Right cardiac atrium (tissue), 5 donors: Measurements from ENCODE around the gene CCDC106. TPM values are rescaled to one million over a fixed set of nuclear protein-coding genes. Genes with fewer than 3 reads are reported as not detected.

Experiments
- ATAC-seq, 2 donors: fragments of 200-7000 bp; cut with Tn5 transposase; one replicate each; pipeline versions ENCODE4 v1.8.0 to v1.9.1; 2020; ENCODE audit warnings: moderate library complexity in 2 of 2, mild to moderate bottlenecking in 1 of 2
- DNase-seq, 3 donors: peaks; one replicate each; pipeline ENCODE4 v3.0.0-alpha.2; 2020
- H3K27ac ChIP-seq: one replicate; pipeline ENCODE4 v1.5.1; 2013; ENCODE audit warnings: mild to moderate bottlenecking, low read length, control low read depth, moderate library complexity
- H3K27me3 ChIP-seq: one replicate; pipeline ENCODE4 v1.6.1; 2013; ENCODE audit not compliant: control insufficient read depth, insufficient read depth
- H3K4me1 ChIP-seq: one replicate; pipeline ENCODE4 v1.6.1; 2013; ENCODE audit warnings: low read length; ENCODE audit not compliant: control insufficient read depth, insufficient read depth
- H3K4me3 ChIP-seq: one replicate; pipeline ENCODE4 v1.5.1; 2013; ENCODE audit warnings: low read length, control low read depth
- H3K9me3 ChIP-seq: one replicate; pipeline ENCODE4 v1.6.1; 2013; ENCODE audit warnings: low read length; ENCODE audit not compliant: control insufficient read depth
- WGBS: extraction: QIAGEN DNeasy Blood & Tissue Kit; methylation state at CpG from one replicate; pipeline ENCODE4 v1.1.7; 2013; 5-methylcytosine and 5-hydroxymethylcytosine counted together
- intact Hi-C, 4 donors: fragments of 100-400 bp; cut with DNase I; formaldehyde crosslinking; loops; one replicate each; pipeline versions ENCODE4 v1.11.0 to v1.14.0; 2022 to 2023
- long read RNA-seq, 4 donors: library from polyadenylated mRNA; unstranded; transcript quantifications; one replicate each; pipeline ENCODE4 v2.0.0, GENCODE V29; 2020 to 2021
- polyA plus RNA-seq: library from polyadenylated mRNA; stranded (reverse); fragments of 200-250 nt; gene quantifications from one replicate; pipeline ENCODE4 v1.2.3, GENCODE V29; 2013
- total RNA-seq, 4 donors: library from RNA; stranded (reverse); fragmentation: NEBNext Ultra II Directional; extraction: Animal tissue kit (Norgen Biotek cat#: 25700); gene quantifications; one replicate each; pipeline ENCODE4 v1.2.1, GENCODE V29; 2021
- donor health status: healthy with polysubstance abuse.
- donor health status: DM: no; HTN: yes; CAD: no.
- donor health status: DM: no; HTN: no; CAD: no.
- donor health status: DM: no; HTN: yes; CAD: no; lungs with severe emphysema.
- donor health status: DM: yes; HTN: yes; CAD: no.

Gene CCDC106
- total RNA-seq (10 to 100 TPM; 23.6 to 26.6 (median 24.3) TPM), polyA plus RNA-seq (30.4 TPM)
- long read RNA-seq, donor 1, transcript CCDC106-201 (6 exons, 1,546 nt): minor isoform, 11 of 49 reads
- long read RNA-seq, donor 1, transcript CCDC106-202 (5 exons, 2,162 nt): major isoform, 27 of 49 reads
- long read RNA-seq, donor 1, partial matches to known transcripts: 4 of 49 reads
- long read RNA-seq, donor 1, other reads (novel, unspliced or antisense): 3 of 49 reads
- long read RNA-seq, donor 2, transcript CCDC106-202 (5 exons, 2,162 nt): major isoform, 21 of 38 reads
- long read RNA-seq, donor 2, transcript CCDC106-201 (6 exons, 1,546 nt): minor isoform, 9 of 38 reads
- long read RNA-seq, donor 2, partial matches to known transcripts: 2 of 38 reads
- long read RNA-seq, donor 2, other reads (novel, unspliced or antisense): 2 of 38 reads
- long read RNA-seq, donor 3, transcript CCDC106-202 (5 exons, 2,162 nt): major isoform, 18 of 37 reads
- long read RNA-seq, donor 3, transcript CCDC106-201 (6 exons, 1,546 nt): minor isoform, 9 of 37 reads
- long read RNA-seq, donor 3, partial matches to known transcripts: 4 of 37 reads
- long read RNA-seq, donor 3, other reads (novel, unspliced or antisense): 3 of 37 reads
- long read RNA-seq, donor 4, transcript CCDC106-202 (5 exons, 2,162 nt): major isoform, 14 of 28 reads
- long read RNA-seq, donor 4, transcript CCDC106-201 (6 exons, 1,546 nt): minor isoform, 6 of 28 reads
- long read RNA-seq, donor 4, partial matches to known transcripts: 1 of 28 reads
- long read RNA-seq, donor 4, other reads (novel, unspliced or antisense): 4 of 28 reads

GRCh38 chr19:55647732-55648584 is at the start of gene CCDC106:
Gene CCDC106 (plus strand): TSS chr19:55648212. CDS start chr19:55649047, 835 bp downstream.
- H3K4me1 ChIP-seq: no peaks in the 10 kb centered on the region

GRCh38 chr19:55598719-55599467 is 49.1 kb upstream of the CCDC106 start:
- peak overlapping the region; percentile 71 for H3K4me3 ChIP-seq
- ATAC-seq (peak; percentile 85 to 89), DNase-seq (peak; percentile 93 to 96 (median 95))
- peak overlapping the region; percentile 99 for H3K27ac ChIP-seq
- no peaks in the 10 kb centered on the region for H3K4me1 ChIP-seq
- H3K9me3 ChIP-seq: no peaks in the 10 kb centered on the region
- intact Hi-C loops: loop anchor here in 1 of 4 donors (10.0 kb wide), 1 partner anchor 84 kb away; no protein-coding TSS in a partner anchor
- no peaks in the 10 kb centered on the region for H3K27me3 ChIP-seq
- 6% methylated on average over 26 of the region's 26 CpGs for WGBS

More at GRCh38 chr19:55647732-55648584, at the start of gene CCDC106:
- no peaks in the 10 kb centered on the region for H3K9me3 ChIP-seq
- ATAC-seq (peak; percentile 49 to 52), DNase-seq (peak; percentile 80 to 91 (median 90))
- intact Hi-C loops: no loop called here
- WGBS: under 1% methylated on average over 87 of the region's 87 CpGs
- H3K27me3 ChIP-seq: no peaks in the 10 kb centered on the region
- peak within 1 kb of the TSS; percentile 39 for H3K27ac ChIP-seq
- peak within 1 kb of the TSS; percentile 65 for H3K4me3 ChIP-seq

- intact Hi-C loops: loop anchor here in 1 of 4 donors (10.0 kb wide), 1 partner anchor 85 kb away; no protein-coding TSS in a partner anchor
- peak; percentile 93 to 94 for ATAC-seq
Measured at GRCh38 chr19:55599468-55599841, 48.6 kb upstream of the CCDC106 start, which contains the start of gene FIZ1. Gene FIZ1 (minus strand): TSS chr19:55599517. CDS start chr19:55597865, 1,652 bp downstream.

DNA sequence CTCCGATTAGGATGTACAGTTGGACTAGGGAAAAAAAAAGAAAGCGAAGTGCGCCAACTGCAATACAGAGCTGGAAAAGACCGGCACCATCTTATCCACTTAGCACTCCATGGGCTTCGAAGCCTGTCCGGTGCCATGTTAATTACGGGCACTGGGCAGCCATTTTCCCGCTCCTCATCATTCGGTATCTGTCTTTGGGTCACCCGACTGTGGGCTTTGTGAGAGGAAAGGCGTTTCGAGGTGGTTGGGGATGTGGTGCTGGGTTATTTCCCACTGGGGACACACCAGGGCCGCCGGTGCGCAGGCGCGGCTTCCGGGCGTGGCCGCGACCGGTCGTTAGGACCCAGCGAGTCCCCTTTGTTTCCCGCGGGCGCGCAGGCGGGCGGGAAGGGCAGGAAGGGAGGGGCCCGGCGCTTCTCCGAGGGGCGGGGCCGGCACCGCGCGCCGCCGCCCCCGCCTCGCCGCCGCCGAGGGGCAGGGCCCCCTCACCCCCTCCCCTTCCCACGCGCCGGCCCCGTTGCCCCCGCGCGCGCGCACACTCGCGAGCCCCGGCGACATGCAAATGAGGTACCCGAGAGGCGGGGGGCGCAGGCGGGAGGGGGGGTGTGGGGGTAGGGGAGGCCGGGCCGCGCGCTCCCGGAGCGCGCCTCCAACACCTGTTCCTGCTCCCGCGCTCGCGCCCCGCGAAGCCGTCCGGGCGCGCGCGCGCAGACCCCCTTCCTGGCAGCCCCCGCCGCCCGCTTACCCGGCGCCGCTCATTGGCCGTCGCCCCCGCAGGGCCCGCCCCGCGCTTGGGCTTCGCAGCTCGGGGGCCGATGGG is 48.0 kb upstream of the CCDC106 start, which contains the start of gene ZNF524:
TSS of gene ZNF524 (plus strand) at position 447 of the 820 bp plus-strand sequence. CDS start 1,825 bp downstream, outside the sequence.
- Histone ChIP-seq H3K27me3 (no peaks in the 10 kb centered on the region), H3K27ac (peak within 1 kb of the TSS; percentile 99), H3K4me3 (peak within 1 kb of the TSS; percentile 71), H3K4me1 (no peaks in the 10 kb centered on the region), H3K9me3 (no peaks in the 10 kb centered on the region)
- DNase-seq (peak; percentile 88 to 95 (median 94)), ATAC-seq (peak; percentile 64 to 67)
- intact Hi-C loops: loop anchor here in 2 of 4 donors (10.0 kb wide), 1 partner anchor 85 kb away; no protein-coding TSS in a partner anchor
- under 1% methylated on average over 97 of the region's 97 CpGs for whole genome bisulfite sequencing

More at GRCh38 chr19:55599468-55599841, 48.6 kb upstream of the CCDC106 start, which contains the start of gene FIZ1:
- Histone ChIP-seq H3K27ac (peak within 1 kb of the TSS; percentile 99), H3K27me3 (no peaks in the 10 kb centered on the region), H3K4me3 (peak within 1 kb of the TSS; percentile 71), H3K4me1 (no peaks in the 10 kb centered on the region), H3K9me3 (no peaks in the 10 kb centered on the region)
- DNase-seq: peak; percentile 98 to 99 (median 99)
- under 1% methylated on average over 23 of the region's 23 CpGs for WGBS

DNA sequence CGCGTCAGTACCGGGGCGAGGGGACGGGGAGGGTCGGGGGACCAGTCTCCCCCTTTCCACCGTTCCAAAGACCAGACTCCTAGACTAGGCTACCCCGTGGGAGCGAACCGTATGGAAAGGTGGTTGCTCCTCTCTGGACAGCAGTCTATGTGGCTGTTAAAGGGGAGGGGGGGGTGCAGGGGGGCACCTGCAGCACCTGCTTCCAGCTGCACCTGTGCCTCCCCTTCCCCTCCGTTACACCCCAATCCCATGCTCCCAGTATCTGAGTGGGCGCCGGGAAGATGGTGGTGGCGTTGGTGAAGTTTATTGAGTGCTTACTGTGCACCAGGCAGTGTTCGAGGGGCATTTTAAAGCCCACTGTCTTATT is 47.4 kb upstream of the CCDC106 start:
- ATAC-seq: no peak
- DNase-seq: no peak
- peak overlapping the region; percentile 71 for H3K4me3 ChIP-seq
- H3K9me3 ChIP-seq: no peaks in the 10 kb centered on the region
- intact Hi-C loops: loop anchor here in 1 of 4 donors (10.0 kb wide), 1 partner anchor 86 kb away; no protein-coding TSS in a partner anchor
- WGBS: 6% methylated on average over 15 of the region's 15 CpGs
- no peaks in the 10 kb centered on the region for H3K4me1 ChIP-seq
- peak overlapping the region; percentile 76 for H3K27ac ChIP-seq
- no peaks in the 10 kb centered on the region for H3K27me3 ChIP-seq

GRCh38 chr19:55601084-55601483 is 46.9 kb upstream of the CCDC106 start:
- Histone ChIP-seq H3K4me1 (no peaks in the 10 kb centered on the region), H3K27ac (peak overlapping the region; percentile 76), H3K27me3 (no peaks in the 10 kb centered on the region), H3K9me3 (no peaks in the 10 kb centered on the region), H3K4me3 (peak overlapping the region; percentile 71)
- intact Hi-C loops: loop anchor here in 1 of 4 donors (10.0 kb wide), 1 partner anchor 86 kb away; no protein-coding TSS in a partner anchor
- DNase-seq (no peak), ATAC-seq (no peak)
- WGBS: 72% methylated on average over 4 of the region's 4 CpGs

DNA sequence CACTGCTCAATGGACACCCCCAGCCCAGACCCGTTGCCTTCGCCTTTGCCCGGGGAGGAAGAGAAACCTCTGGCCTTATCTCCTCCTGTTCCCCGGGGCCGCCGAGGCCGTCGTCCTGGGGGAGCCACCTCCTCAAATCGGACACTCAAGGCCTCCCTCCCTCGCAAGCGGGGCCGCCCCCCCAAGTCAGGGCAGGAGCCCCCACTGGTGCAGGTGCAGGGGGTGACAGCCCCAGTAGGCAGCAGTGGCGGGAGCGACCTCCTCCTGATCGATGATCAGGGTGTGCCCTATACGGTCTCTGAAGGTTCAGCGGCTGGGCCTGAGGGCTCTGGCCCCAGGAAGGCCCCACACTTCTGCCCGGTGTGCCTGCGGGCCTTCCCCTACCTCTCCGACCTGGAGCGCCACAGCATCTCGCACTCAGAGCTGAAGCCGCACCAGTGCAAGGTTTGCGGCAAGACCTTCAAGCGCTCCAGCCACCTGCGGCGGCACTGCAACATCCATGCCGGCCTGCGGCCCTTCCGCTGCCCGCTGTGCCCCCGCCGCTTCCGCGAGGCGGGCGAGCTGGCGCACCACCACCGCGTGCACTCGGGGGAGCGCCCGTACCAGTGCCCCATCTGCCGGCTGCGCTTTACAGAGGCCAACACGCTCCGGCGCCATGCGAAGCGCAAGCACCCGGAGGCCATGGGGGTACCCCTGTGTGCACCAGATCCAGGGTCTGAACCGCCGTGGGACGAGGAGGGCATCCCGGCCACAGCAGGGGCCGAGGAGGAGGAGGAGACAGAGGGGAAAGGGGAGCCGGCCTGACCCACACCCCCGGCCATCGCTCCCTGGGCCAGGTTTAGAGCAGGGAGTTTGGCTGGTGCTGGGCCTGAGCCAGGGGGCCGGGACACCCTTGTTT is 45.7 kb upstream of the CCDC106 start:
- intact Hi-C loops: loop anchor here in 1 of 4 donors (10.0 kb wide), 1 partner anchor 88 kb away; no protein-coding TSS in a partner anchor
- Histone ChIP-seq H3K27me3 (no peaks in the 10 kb centered on the region), H3K4me1 (peaks cover 3% of the 10 kb centered on the region), H3K4me3 (no peak overlapping the region), H3K27ac (no peak overlapping the region), H3K9me3 (no peaks in the 10 kb centered on the region)
- 90% methylated on average over 60 of the region's 60 CpGs for WGBS
- peak in 2 of 3 donors; percentile 38 to 74 for DNase-seq
- ATAC-seq: no peak

GRCh38 chr19:55603115-55603514 is 44.9 kb upstream of the CCDC106 start:
- ATAC-seq (no peak), DNase-seq (peak in 1 of 3 donors; percentile 58)
- no peaks in the 10 kb centered on the region for H3K27me3 ChIP-seq
- H3K4me1 ChIP-seq: peaks cover 3% of the 10 kb centered on the region
- no peak overlapping the region for H3K27ac ChIP-seq
- intact Hi-C loops: loop anchor here in 1 of 4 donors (10.0 kb wide), 1 partner anchor 88 kb away; no protein-coding TSS in a partner anchor
- H3K9me3 ChIP-seq: no peaks in the 10 kb centered on the region
- H3K4me3 ChIP-seq: no peak overlapping the region
- WGBS: 85% methylated on average over 21 of the region's 21 CpGs
